ENCODE measurements around the gene DIAPH1.
A peak's percentile ranks its signal among the peaks of the same experiment; 100 is the strongest.
"Not testable (repeated sequence)": the region's sequence is repeated elsewhere in the genome, so short reads cannot be mapped to it uniquely, and the experiment has no call there.

The DIAPH1 gene

GRCh38 chr5:141639357-141640050 is 20.7 kb upstream of the DIAPH1 start:
- no peak for DNase-seq

GRCh38 chr5:141638771-141639170 is 20.0 kb upstream of the DIAPH1 start:
- DNase-seq = no peak

- DNase-seq = no peak
Measured at GRCh38 chr5:141637767-141638419, 19.1 kb upstream of the DIAPH1 start.

GRCh38 chr5:141637123-141637766 is 18.4 kb upstream of the DIAPH1 start:
- DNase-seq = peak; percentile 12

- peak; percentile 83 for DNase-seq
Measured at GRCh38 chr5:141636413-141637122, 17.8 kb upstream of the DIAPH1 start, which contains the start of the genes HDAC3 and RELL2. Gene HDAC3, minus strand, starts transcription at chr5:141636849. Its CDS starts 59 bp downstream, at chr5:141636790. Gene RELL2, plus strand, starts transcription at chr5:141636997. Its CDS starts 1,229 bp downstream, at chr5:141638226.

GRCh38 chr5:141636106-141636412 is 17.3 kb upstream of the DIAPH1 start:
- DNase-seq = no peak

- no peak for DNase-seq
Measured at GRCh38 chr5:141635646-141636045, 16.8 kb upstream of the DIAPH1 start.

GRCh38 chr5:141634720-141635119 is 15.9 kb upstream of the DIAPH1 start:
- DNase-seq = no peak

GRCh38 chr5:141633871-141634561 is 15.2 kb upstream of the DIAPH1 start:
- DNase-seq = no peak

GRCh38 chr5:141632650-141633049 is 13.8 kb upstream of the DIAPH1 start:
- no peak for DNase-seq

GRCh38 chr5:141630570-141631140 is 11.9 kb upstream of the DIAPH1 start:
- no peak for DNase-seq

- DNase-seq = no peak
Measured at GRCh38 chr5:141628175-141628788, 9.5 kb upstream of the DIAPH1 start.

GRCh38 chr5:141623611-141624010 is 4.8 kb upstream of the DIAPH1 start:
- no peak for DNase-seq

- no peak for DNase-seq
Measured at GRCh38 chr5:141623186-141623585, 4.4 kb upstream of the DIAPH1 start.

GRCh38 chr5:141618030-141618803 is 583 bp downstream of the DIAPH1 start:
- peak; percentile 37 for DNase-seq

- DNase-seq = no peak
Measured at GRCh38 chr5:141617682-141618029, 1.1 kb downstream of the DIAPH1 start.

GRCh38 chr5:141617128-141617527 is 1.7 kb downstream of the DIAPH1 start:
- no peak for DNase-seq

- no peak for DNase-seq
Measured at GRCh38 chr5:141615991-141616720, 2.6 kb downstream of the DIAPH1 start.

- no peak for DNase-seq
Measured at GRCh38 chr5:141613344-141613743, 5.5 kb downstream of the DIAPH1 start.

GRCh38 chr5:141611289-141611688 is 7.5 kb downstream of the DIAPH1 start:
- no peak for DNase-seq

GRCh38 chr5:141609921-141610320 is 8.9 kb downstream of the DIAPH1 start:
- not testable (repeated sequence) for DNase-seq
